Measurements from ENCODE around the gene AURKA. TPM values are rescaled to one million over a fixed set of nuclear protein-coding genes. Genes with fewer than 3 reads are reported as not detected.
"Not testable (repeated sequence)": the region's sequence is repeated elsewhere in the genome, so short reads cannot be mapped to it uniquely, and the experiment has no call there.

The AURKA gene
- total RNA-seq, 4 donors from 2014 or later, result 1.6 to 11.3 (median 4.6) TPM

GRCh38 chr20:56411759-56412472 is 19.9 kb upstream of the AURKA start, which contains the start of gene CASS4:
Gene CASS4 (plus strand): TSS chr20:56412260. CDS start chr20:56412459, 199 bp downstream.
- no peaks in the 10 kb centered on the region for H3K4me1 ChIP-seq
- peak within 1 kb of the TSS in 1 of 4 donors; percentile 9 for H3K4me3 ChIP-seq
- intact Hi-C loops (cut with DNase I; ENCODE audit: low total_unique reads) (no loop called here), in situ Hi-C loops (cut with MboI; ENCODE audit: low sequenced_read_pairs in 4 of 4) (no loop called here)
- DNase-seq (no peak), ATAC-seq (peak in 1 of 2 donors; percentile 27)
- TF ChIP-seq POLR2A (IDR thresholded peaks at IDR 0.05) (no peak), CTCF (IDR thresholded peaks at IDR 0.05 in 4 of 5, conservative IDR thresholded peaks at IDR 0.05 in 1 of 5) (no peak)
- H3K27me3 ChIP-seq, result no peaks in the 10 kb centered on the region
- peak within 1 kb of the TSS; percentile 19 to 47 (median 24) for H3K27ac ChIP-seq
- no peaks in the 10 kb centered on the region for H3K9me3 ChIP-seq
- H3K36me3 ChIP-seq, result peaks cover 0 to 20% of the 10 kb centered on the region in 2 donors

- H3K27me3 ChIP-seq; ATAC-seq; H3K4me3 ChIP-seq; DNase-seq; H3K9me3 ChIP-seq; intact Hi-C loops (cut with DNase I; ENCODE audit: low total_unique reads); in situ Hi-C loops (cut with MboI; ENCODE audit: low sequenced_read_pairs in 4 of 4); H3K4me1 ChIP-seq: not testable (repeated sequence)
- Histone ChIP-seq H3K27ac (peak overlapping the region in 3 of 4 donors; percentile 19 to 47 (median 27)), H3K36me3 (peaks cover 3 to 25% of the 10 kb centered on the region in 2 donors)
Measured at GRCh38 chr20:56411287-56411686, 19.3 kb upstream of the AURKA start.

- in situ Hi-C loops (cut with MboI; ENCODE audit: low sequenced_read_pairs in 4 of 4), result no loop called here
- ATAC-seq (no peak), DNase-seq (no peak)
- Histone ChIP-seq H3K4me1 (no peaks in the 10 kb centered on the region), H3K27ac (no peak overlapping the region), H3K36me3 (peaks cover 3 to 38% of the 10 kb centered on the region in 2 donors), H3K4me3 (no peak overlapping the region), H3K27me3 (no peaks in the 10 kb centered on the region), H3K9me3 (no peaks in the 10 kb centered on the region)
- intact Hi-C loops (cut with DNase I; ENCODE audit: low total_unique reads), result no loop called here
- TF ChIP-seq POLR2A (IDR thresholded peaks at IDR 0.05), result no peak
- TF ChIP-seq CTCF (IDR thresholded peaks at IDR 0.05 in 4 of 5, conservative IDR thresholded peaks at IDR 0.05 in 1 of 5), result no peak
Measured at GRCh38 chr20:56409956-56410355, 17.9 kb upstream of the AURKA start.

- ATAC-seq (no peak), DNase-seq (no peak)
- Histone ChIP-seq H3K4me1 (no peaks in the 10 kb centered on the region), H3K36me3 (peaks cover 3 to 42% of the 10 kb centered on the region in 2 donors), H3K4me3 (no peak overlapping the region), H3K27me3 (no peaks in the 10 kb centered on the region), H3K27ac (no peak overlapping the region), H3K9me3 (no peaks in the 10 kb centered on the region)
- intact Hi-C loops (cut with DNase I; ENCODE audit: low total_unique reads), result no loop called here
- no peak for TF ChIP-seq POLR2A (IDR thresholded peaks at IDR 0.05)
- TF ChIP-seq CTCF (IDR thresholded peaks at IDR 0.05 in 4 of 5, conservative IDR thresholded peaks at IDR 0.05 in 1 of 5), result no peak
- in situ Hi-C loops (cut with MboI; ENCODE audit: low sequenced_read_pairs in 4 of 4), result no loop called here
Measured at GRCh38 chr20:56409521-56409920, 17.5 kb upstream of the AURKA start.

GRCh38 chr20:56406910-56407309 is 14.9 kb upstream of the AURKA start:
- H3K4me1 ChIP-seq, result no peaks in the 10 kb centered on the region
- intact Hi-C loops (cut with DNase I; ENCODE audit: low total_unique reads), result no loop called here
- ATAC-seq (no peak), DNase-seq (no peak)
- peaks cover 3 to 64% of the 10 kb centered on the region in 2 donors for H3K36me3 ChIP-seq
- H3K27me3 ChIP-seq, result no peaks in the 10 kb centered on the region
- no peak overlapping the region for H3K4me3 ChIP-seq
- H3K27ac ChIP-seq, result peak overlapping the region in 2 of 4 donors; percentile 15 to 22
- TF ChIP-seq POLR2A (IDR thresholded peaks at IDR 0.05) (no peak), CTCF (IDR thresholded peaks at IDR 0.05 in 4 of 5, conservative IDR thresholded peaks at IDR 0.05 in 1 of 5) (no peak)
- in situ Hi-C loops (cut with MboI; ENCODE audit: low sequenced_read_pairs in 4 of 4), result no loop called here
- no peaks in the 10 kb centered on the region for H3K9me3 ChIP-seq

GRCh38 chr20:56405356-56405755 is 13.3 kb upstream of the AURKA start:
- in situ Hi-C loops (cut with MboI; ENCODE audit: low sequenced_read_pairs in 4 of 4); DNase-seq; intact Hi-C loops (cut with DNase I; ENCODE audit: low total_unique reads): not testable (repeated sequence)

More at GRCh38 chr20:56405356-56405755, 13.3 kb upstream of the AURKA start:
- ATAC-seq, H3K9me3 ChIP-seq, H3K4me3 ChIP-seq, H3K4me1 ChIP-seq, H3K27me3 ChIP-seq, H3K27ac ChIP-seq: not testable (repeated sequence)
- H3K36me3 ChIP-seq, result peaks cover 3 to 70% of the 10 kb centered on the region in 2 donors

All from gastrocnemius medialis (tissue), 4 donors.